DMS114 treated with DMSO at 0.1 percent for 48 hours (cell line): ENCODE results near the gene UGT1A6.

Source experiments
- DNase-seq: peaks from one replicate; lab custom pipeline; 2025; ENCODE audit not compliant: unreplicated experiment; lab: John Stamatoyannopoulos, UW

Gene UGT1A6

DNA sequence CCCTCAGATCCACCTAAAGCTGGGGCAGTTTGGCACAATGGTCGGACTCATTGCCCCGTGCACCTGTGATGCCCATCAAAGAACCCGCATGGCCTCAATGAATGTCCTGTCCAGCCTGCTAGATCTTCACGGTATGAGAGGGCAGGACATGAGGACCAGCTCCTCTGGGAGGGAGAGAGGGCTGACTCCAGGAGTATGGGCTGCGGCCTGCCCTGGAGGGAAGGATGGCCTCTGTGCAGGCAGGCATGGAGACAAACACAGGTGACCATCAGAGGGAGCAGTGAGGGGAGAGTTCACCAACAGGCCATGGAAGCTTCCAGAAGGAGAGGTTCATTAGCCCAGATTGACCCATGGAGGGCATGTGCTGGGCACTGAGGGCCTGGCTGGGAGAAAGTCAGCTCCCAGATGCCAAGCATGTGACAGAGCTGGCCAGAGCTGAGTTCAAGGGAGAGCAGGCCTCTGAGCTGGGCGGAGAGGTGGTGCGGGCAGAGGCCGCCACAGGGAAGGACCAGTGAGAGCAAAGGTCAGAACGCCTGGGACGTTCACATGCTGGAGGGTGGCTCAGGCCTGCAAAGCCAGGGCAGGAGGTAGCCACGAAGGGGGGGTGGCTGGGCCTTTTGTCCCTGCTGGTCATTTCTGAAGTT, 125.4 kb downstream of the UGT1A6 start:
- DNase-seq, result no peak

DNA sequence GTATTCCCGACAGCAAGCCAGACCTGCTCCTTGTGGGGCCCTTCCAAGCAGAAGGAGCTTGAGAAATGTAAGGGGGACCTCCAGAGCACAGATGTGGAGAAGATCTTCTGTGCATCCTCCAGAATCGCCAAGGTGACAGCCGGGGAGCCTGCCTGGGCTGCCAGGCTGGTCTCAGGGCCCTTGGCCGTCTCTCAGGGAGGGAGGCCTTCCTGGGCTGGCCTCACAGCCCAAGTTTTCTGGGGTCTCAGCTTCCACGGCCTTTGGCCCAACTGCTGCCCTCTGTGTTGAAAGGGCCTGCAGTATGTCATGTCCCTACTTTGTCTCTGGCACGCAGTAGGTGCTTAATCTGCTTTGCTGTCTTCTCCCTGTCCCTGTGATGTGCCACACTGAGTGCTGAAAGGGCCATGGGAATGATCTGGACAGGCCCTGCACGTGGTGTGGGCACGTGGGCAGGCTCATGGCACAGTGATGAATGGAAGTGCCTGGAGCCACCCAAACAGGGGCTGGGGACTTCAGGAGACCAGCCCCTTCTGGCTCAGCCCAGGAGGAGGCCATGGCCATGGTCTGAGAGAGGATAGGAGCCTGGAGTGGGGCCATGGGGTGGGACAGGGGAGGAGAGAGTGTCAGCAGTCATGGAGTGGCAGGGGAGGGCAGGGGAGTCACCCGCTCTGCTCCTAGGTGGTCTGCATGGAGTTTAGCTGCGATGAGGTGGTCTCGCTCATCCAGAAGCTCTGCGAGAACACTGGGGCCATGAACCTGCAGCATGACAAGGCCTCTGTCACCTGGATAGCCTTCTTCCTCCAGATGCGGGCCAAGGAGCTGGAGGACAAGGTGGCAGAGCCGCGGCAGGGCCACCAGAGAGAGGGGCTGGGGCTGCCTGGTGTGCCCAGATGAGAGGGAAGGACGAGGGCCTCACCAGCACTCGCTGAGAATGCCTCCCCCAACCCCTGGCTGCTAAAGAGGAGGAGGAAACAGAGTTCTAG, 126.2 kb downstream of the UGT1A6 start:
- no peak for DNase-seq

DNA sequence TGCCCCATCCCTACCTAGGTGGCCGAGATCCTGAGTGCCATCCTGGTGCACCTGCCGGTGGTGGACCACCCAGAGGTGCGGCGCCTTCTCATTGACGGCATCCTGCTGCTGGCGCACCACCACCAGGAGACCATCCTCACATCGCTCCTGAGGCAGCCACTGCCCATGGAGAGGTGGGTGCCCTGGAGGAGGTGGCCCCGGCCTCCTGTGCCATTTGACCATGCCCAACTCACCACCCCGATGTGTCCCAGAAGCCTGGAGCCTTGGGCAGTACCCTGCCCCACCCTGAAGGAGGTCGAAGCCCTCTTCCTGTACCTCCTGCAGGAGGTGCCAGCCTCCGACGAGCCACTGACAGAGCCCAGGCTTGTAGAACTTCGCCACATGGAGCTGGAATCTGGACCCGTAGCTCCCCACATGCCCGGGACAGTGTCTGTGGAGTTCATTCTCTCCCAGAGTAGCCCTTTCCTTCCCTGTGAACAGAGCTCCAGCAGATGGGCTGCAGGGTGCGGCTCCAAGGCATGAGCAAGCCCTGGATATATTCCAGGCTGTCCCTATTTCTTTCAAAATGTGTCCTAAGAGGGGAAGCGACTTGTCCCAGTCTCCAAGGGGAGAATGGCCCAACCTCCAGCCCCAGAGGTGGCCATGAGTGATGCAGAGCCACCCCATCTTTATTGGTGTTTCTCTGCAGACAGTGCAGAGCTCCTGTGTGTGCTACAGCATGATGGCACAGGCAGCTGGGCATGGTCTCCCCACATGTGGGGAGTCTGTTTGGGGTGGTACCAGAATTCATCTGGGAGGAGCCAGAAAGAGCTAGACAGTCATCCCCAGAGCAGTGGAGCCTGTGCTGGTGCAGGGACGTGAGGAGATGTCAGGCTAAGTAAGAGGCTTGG, 127.4 kb downstream of the UGT1A6 start:
- DNase-seq, result no peak

DNA sequence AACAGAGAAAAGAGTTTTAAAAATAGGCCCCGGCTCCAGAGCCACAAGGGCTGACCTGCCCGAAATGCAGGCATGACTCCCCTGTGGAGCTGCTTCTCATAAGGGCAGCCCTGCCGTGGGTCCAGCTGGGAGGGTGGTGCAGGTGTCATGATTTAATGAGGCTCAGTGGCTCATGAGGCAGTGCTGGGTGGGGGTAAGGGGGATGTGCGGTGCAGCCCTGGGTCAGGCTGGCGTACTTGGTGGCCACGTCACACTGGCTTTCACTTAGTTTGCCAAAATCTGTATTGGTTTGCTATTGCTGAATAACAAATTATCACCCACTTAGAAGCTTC, 128.1 kb downstream of the UGT1A6 start:
- no peak for DNase-seq

DNA sequence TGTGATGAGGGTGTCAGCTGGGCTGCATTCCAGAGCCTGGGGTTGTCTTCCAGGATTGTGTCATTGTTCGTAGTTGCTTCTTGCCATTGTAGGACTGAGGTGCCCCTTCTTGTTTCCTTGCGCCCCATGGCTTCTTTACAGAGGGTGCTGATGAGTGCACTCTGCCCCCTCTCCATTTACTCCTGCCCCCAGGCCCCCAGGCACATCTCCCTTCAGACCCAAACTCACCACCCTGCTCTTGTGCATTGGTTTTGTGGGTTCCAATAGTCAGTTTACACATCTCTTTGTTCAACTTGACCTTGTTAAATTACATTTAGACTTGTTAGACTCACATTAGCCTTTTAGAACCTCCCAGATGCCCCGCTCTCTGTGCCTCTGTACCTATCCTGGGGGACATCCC, 128.5 kb downstream of the UGT1A6 start:
- DNase-seq, result no peak

DNA sequence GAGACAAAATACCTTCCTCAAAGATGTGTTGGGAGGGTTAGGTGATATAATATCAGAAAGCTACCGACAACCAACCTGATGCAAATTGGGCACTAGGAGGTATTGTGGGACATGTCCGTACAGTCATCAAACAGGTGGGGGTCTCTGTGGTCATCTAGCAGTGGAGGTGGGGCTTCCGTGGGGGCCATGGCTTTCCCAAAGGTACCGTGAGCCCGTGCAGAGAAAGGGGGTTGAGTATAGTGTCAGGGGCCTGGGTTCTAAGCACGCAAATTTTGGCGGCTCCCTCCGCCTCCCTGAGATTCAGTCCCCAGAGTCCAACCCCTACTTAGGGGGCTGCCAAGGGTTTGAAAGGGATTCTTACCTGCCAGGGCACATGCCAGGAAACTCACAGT, 129.0 kb downstream of the UGT1A6 start:
- DNase-seq, result no peak

DNA sequence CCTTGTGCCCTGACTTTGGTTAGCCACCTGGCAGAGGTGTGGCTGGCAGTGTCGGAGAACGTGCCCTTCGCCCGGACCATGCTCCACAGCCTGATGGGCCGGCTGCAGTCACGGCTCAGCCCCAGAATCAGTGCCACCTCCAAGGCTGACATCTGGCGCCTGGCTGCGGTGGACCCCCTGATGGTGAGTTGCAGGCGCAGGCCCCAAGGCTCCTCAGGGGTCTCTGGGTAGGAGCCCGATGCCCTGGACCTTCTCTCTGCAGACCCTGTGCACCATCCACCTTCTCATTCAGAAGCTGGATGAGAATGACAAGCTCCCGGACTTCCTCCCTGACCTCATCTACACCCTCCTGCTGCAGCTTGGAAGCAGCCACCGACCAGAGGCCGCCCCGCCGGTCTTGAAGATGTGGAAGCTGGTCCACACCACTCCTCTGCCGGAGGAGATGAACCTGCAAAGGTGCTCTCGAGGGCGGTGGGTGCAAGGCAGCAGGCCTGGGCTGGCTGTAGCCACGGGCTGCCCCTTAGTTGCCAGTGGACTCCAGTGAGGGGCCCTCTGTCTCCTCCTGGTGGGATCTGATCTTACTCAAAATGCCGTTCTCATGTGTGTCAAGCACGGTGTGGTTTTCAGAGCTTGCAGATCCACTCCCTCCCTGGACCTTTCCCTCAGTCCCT, 129.5 kb downstream of the UGT1A6 start:
- no peak for DNase-seq
